Measurements from ENCODE around the gene SMS. TPM values are rescaled to one million over a fixed set of nuclear protein-coding genes. Genes with fewer than 3 reads are reported as not detected.

Gene SMS
- total and polyA plus RNA-seq, 2 of the 13 experiments (the other 11 are each of a cell fraction or from before 2014, with no cell fraction given): 40.5 to 91.9 TPM

GRCh38 chrX:22026731-22027130 lies 86.2 kb downstream of the SMS start (continued):
- TF ChIP-seq ARID4A (CRISPR knock-in tag; IDR thresholded peaks at IDR 0.05; ENCODE audit: borderline replicate concordance) (no peak), ZNF605 (CRISPR knock-in tag; IDR thresholded peaks at IDR 0.05) (no peak), RFXANK (CRISPR knock-in tag; IDR thresholded peaks at IDR 0.05) (no peak)

GRCh38 chrX:22032084-22032483 lies 91.6 kb downstream of the SMS start, which contains the start of gene PHEX:
Gene PHEX (plus strand): TSS chrX:22032325. CDS start chrX:22033006, 681 bp downstream.
- in situ Hi-C loops (cut with HindIII; ENCODE audit: extremely low pct_ligation_motif_present, low pct_unique_long_range_greater_than_20kb): no loop called here

More at GRCh38 chrX:22032084-22032483, 91.6 kb downstream of the SMS start, which contains the start of gene PHEX:
- FAIRE-seq (no peak), ATAC-seq (no peak), DNase-seq (ENCODE audit: low spot score) (no peak)
- Histone ChIP-seq H3K79me2 (ENCODE audit: insufficient read depth, low read length) (no peaks in the 10 kb centered on the region), H3K4me1 (ENCODE audit: insufficient read depth, low read length) (no peaks in the 10 kb centered on the region), H3K4me3 (replicated peaks in 1 of 3; ENCODE audit: insufficient read depth in 1 of 3, low read depth in 2 of 3, low read length in 3 of 3) (no peak within 1 kb of the TSS), H3K9me3 (ENCODE audit: low read length) (no peaks in the 10 kb centered on the region), H4K20me1 (ENCODE audit: insufficient read depth, low read length) (no peaks in the 10 kb centered on the region), H3K4me2 (ENCODE audit: low read depth, low read length) (no peak within 1 kb of the TSS), H3K9ac (ENCODE audit: insufficient read depth, low read depth, low read length) (no peak within 1 kb of the TSS), H3K27ac (ENCODE audit: extremely low read length, insufficient read depth, low read length) (no peak within 1 kb of the TSS), H3K36me3 (replicated peaks in 1 of 2; ENCODE audit: control insufficient read depth in 1 of 2, insufficient read depth in 2 of 2, low read length in 2 of 2) (no peaks in the 10 kb centered on the region), H3K27me3 (ENCODE audit: control insufficient read depth in 1 of 2, insufficient read depth in 2 of 2, low read length in 2 of 2) (no peaks in the 10 kb centered on the region), H2AFZ (ENCODE audit: low read length) (no peak within 1 kb of the TSS)
- ChIA-PET POLR2A (no interaction called here), CTCF (ENCODE audit: low intra/inter-chr PET ratio, low total read pairs) (no interaction called here)
- no TSS peak for BruUV-seq (replicated peaks)
- intact Hi-C loops (cut with micrococcal nuclease; ENCODE audit: unreplicated experiment): no loop called here
- TF ChIP-seq TBP (CRISPR knock-in tag; IDR thresholded peaks at IDR 0.05): no peak
- TF ChIP-seq NFYB (CRISPR knock-in tag; IDR thresholded peaks at IDR 0.05): no peak
- TF ChIP-seq, protein P1, sequence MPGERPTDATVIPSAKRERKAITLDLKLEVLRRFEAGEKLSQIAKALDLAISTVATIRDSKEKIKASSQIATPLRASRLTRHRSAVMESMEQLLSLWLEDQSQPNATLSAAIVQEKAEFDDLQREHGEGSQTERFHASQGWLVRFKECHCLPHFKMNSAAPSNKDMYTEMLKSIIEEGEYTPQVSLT (CRISPR knock-in tag; IDR thresholded peaks at IDR 0.05; ENCODE audit: borderline replicate concordance, low read depth): no peak
- no peak for TF ChIP-seq KLF9 (CRISPR knock-in tag; IDR thresholded peaks at IDR 0.05; ENCODE audit: low read depth)
- TF ChIP-seq HOXA9 (CRISPR knock-in tag; IDR thresholded peaks at IDR 0.05; ENCODE audit: borderline replicate concordance): no peak
- TF ChIP-seq, protein P2, sequence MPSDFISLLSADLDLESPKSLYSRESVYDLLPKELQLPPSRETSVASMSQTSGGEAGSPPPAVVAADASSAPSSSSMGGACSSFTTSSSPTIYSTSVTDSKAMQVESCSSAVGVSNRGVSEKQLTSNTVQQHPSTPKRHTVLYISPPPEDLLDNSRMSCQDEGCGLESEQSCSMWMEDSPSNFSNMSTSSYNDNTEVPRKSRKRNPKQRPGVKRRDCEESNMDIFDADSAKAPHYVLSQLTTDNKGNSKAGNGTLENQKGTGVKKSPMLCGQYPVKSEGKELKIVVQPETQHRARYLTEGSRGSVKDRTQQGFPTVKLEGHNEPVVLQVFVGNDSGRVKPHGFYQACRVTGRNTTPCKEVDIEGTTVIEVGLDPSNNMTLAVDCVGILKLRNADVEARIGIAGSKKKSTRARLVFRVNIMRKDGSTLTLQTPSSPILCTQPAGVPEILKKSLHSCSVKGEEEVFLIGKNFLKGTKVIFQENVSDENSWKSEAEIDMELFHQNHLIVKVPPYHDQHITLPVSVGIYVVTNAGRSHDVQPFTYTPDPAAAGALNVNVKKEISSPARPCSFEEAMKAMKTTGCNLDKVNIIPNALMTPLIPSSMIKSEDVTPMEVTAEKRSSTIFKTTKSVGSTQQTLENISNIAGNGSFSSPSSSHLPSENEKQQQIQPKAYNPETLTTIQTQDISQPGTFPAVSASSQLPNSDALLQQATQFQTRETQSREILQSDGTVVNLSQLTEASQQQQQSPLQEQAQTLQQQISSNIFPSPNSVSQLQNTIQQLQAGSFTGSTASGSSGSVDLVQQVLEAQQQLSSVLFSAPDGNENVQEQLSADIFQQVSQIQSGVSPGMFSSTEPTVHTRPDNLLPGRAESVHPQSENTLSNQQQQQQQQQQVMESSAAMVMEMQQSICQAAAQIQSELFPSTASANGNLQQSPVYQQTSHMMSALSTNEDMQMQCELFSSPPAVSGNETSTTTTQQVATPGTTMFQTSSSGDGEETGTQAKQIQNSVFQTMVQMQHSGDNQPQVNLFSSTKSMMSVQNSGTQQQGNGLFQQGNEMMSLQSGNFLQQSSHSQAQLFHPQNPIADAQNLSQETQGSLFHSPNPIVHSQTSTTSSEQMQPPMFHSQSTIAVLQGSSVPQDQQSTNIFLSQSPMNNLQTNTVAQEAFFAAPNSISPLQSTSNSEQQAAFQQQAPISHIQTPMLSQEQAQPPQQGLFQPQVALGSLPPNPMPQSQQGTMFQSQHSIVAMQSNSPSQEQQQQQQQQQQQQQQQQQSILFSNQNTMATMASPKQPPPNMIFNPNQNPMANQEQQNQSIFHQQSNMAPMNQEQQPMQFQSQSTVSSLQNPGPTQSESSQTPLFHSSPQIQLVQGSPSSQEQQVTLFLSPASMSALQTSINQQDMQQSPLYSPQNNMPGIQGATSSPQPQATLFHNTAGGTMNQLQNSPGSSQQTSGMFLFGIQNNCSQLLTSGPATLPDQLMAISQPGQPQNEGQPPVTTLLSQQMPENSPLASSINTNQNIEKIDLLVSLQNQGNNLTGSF (CRISPR knock-in tag; IDR thresholded peaks at IDR 0.05): no peak
- TF ChIP-seq ZFX (CRISPR knock-in tag; IDR thresholded peaks at IDR 0.05; ENCODE audit: low read depth): no peak
- no peak for TF ChIP-seq ZNF441 (CRISPR knock-in tag; IDR thresholded peaks at IDR 0.05; ENCODE audit: borderline replicate concordance)
- TF ChIP-seq ZBTB8A (CRISPR knock-in tag; IDR thresholded peaks at IDR 0.05; ENCODE audit: borderline replicate concordance, low read depth): no peak
- TF ChIP-seq MIXL1 (CRISPR knock-in tag; IDR thresholded peaks at IDR 0.05): no peak
- TF ChIP-seq NR2F2 (IDR thresholded peaks at IDR 0.05; ENCODE audit: borderline replicate concordance, low read depth): no peak
- no peak for TF ChIP-seq ZNF788 (CRISPR knock-in tag; IDR thresholded peaks at IDR 0.05; ENCODE audit: borderline replicate concordance)
- WGBS (ENCODE audit: low lambda C conversion rate): 80% methylated on average over 1 of the region's 1 CpG

Data from HepG2 (cell line).